ENCODE results near the gene MMEL1. TPM values are rescaled to one million over a fixed set of nuclear protein-coding genes. Genes with fewer than 3 reads are reported as not detected.
A peak's percentile ranks its signal among the peaks of the same experiment; 100 is the strongest.

MMEL1 gene
- total and polyA plus RNA-seq, 4 experiments from 2014 or later, result 0.67 to 8.1 (median 3.2) TPM

DNA sequence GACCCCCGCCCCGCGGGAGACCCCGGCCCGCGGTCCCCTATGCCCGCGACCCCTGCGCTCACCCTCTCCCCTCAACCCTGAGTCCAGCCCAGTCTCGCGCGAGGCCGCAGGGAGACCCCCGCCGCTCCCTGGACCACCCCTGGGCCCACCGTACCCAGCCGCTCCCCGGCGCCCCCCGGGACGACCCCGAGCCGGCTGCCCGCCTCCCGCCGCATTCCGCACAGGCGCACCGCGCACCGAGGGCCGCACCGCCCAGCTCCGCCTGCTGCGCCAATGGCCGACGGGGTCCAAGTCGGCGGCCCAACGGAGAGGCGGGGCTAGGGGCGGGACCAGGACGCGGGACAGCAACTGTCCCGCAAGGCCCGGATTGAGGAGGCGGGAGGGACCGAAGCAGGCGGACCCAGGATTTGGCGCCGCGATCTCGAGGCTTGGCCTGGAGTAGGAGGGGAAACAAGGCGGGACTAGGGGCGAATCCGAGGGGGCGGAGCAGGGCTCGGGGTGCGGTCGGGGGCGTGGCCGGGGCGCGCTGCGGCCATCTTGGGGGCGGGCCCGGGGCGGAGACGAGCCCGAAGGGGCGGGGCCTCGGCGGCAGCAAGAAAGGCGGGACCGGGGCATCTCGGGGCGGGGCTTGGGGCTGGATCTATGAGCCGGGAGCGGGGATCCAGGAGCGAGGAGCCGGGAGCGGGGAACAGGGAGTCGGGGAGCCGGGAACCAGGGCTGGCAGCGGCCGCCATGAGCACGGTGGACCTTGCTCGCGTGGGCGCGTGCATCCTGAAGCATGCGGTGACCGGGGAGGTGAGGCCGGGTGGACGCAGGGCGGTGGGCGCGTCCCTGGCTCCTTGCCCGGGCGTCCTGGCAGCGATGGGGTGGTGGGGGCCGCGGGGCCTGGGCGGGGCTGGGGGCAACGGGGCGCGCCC lies 46.4 kb downstream of the MMEL1 start, which contains the start of gene PRXL2B:
TSS of gene PRXL2B (plus strand) at position 624 of the 917 bp plus-strand sequence. CDS start at position 733, 109 bp downstream.
- H3K36me3 ChIP-seq (ENCODE audit: insufficient read depth, low read length), result no peaks in the 10 kb centered on the region
- no peaks in the 10 kb centered on the region for H3K9me3 Mint-ChIP-seq
- peaks cover 22 to 56% (median 36%) of the 10 kb centered on the region in 4 donors for H3K4me1 Mint-ChIP-seq
- H3K27me3 Mint-ChIP-seq, result no peaks in the 10 kb centered on the region
- ChIA-PET POLR2A (ENCODE audit: partially characterized antibody) (interaction anchor here (0.7 to 7.1 kb wide), 24 partner anchors 9 to 397 kb away, joined by 3 to 189 read pairs (median 6); partner anchors contain the start of genes MORN1, PANK4, PEX10 and RER1), CTCF (ENCODE audit: partially characterized antibody) (interaction anchor here (0.8 to 4.7 kb wide), 12 partner anchors 9 to 391 kb away, joined by 3 to 37 read pairs (median 6); partner anchors contain the start of genes FAAP20, PANK4 and TNFRSF14)
- H3K27ac ChIP-seq (ENCODE audit: low read depth, low read length), result peak within 1 kb of the TSS; percentile 90
- intact Hi-C loops (cut with micrococcal nuclease), result loop anchor here (1.0 to 2.0 kb wide), 7 partner anchors 8 to 392 kb away; partner anchors contain the start of genes FAAP20, MORN1, PANK4 and PEX10
- peaks cover 42% of the 10 kb centered on the region for H3K4me1 ChIP-seq (ENCODE audit: insufficient read depth, low read length)
- DNase-seq, result peak; percentile 95 to 98 (median 95)
- H3K4me3 ChIP-seq (ENCODE audit: low read length in 2 of 2), result peak within 1 kb of the TSS; percentile 52 to 72
- H3K4me3 Mint-ChIP-seq, result peak within 1 kb of the TSS; percentile 87 to 98 (median 92)
- no peaks in the 10 kb centered on the region for H3K27me3 ChIP-seq (ENCODE audit: insufficient read depth, low read length)
- peaks cover 0 to 13% of the 10 kb centered on the region in 2 donors for H3K36me3 Mint-ChIP-seq
- H3K27ac Mint-ChIP-seq, result peak within 1 kb of the TSS; percentile 95 to 99 (median 97)
- no peaks in the 10 kb centered on the region for H3K9me3 ChIP-seq (ENCODE audit: control insufficient read depth in 1 of 2, low read length in 2 of 2)

DNA sequence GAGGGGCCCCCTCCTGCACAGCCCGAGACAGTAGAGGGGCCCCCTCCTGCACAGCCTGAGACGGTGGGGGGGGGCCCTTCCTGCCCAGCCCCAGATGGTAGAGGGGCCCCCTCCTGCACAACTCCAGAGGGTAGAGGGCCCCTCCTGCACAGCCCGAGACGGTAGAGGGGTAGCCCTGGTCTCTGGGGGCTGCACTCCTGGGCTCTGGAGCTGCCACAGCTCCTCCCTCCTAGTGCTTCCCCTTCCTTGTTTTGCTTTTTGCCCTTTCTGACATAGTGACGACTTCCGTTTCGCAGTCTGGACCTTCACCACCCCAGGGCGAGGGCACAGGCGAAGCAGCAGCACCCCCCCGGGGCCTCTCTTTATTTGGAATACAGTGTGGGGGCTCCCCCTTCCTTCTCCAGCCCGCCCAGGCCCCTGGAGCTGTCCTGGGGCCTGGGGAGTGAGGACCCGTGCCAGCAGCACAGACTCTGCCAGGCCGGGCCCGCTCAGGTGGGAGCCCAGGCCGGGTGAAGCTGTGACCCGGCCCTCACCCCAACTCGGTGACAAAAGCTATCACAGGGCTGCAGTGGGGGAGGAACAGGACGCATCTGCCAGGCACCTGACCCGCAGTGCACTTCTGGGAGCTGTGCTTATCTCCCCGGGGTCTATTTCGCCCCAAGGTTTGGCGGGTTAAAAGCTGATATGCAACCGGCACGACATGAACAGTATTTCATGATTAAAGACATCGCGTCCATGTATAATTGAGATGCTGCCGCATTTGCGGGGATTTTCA lies 47.3 kb downstream of the MMEL1 start:
- Mint-ChIP-seq H3K9me3 (no peaks in the 10 kb centered on the region), H3K27me3 (no peaks in the 10 kb centered on the region), H3K4me3 (peak overlapping the region; percentile 87 to 96 (median 89)), H3K4me1 (peaks cover 24 to 58% (median 40%) of the 10 kb centered on the region in 4 donors), H3K27ac (peak overlapping the region; percentile 92 to 99 (median 96)), H3K36me3 (peaks cover 0 to 13% of the 10 kb centered on the region in 2 donors)
- Histone ChIP-seq H3K9me3 (ENCODE audit: control insufficient read depth in 1 of 2, low read length in 2 of 2) (no peaks in the 10 kb centered on the region), H3K4me3 (ENCODE audit: low read length in 2 of 2) (peak overlapping the region; percentile 52 to 72), H3K27me3 (ENCODE audit: insufficient read depth, low read length) (no peaks in the 10 kb centered on the region), H3K4me1 (ENCODE audit: insufficient read depth, low read length) (peaks cover 50% of the 10 kb centered on the region), H3K27ac (ENCODE audit: low read depth, low read length) (peak overlapping the region; percentile 90), H3K36me3 (ENCODE audit: insufficient read depth, low read length) (no peaks in the 10 kb centered on the region)
- CTCF ChIA-PET (ENCODE audit: partially characterized antibody), result interaction anchor here (0.7 to 4.7 kb wide), 11 partner anchors 8 to 390 kb away, joined by 3 to 37 read pairs (median 7); partner anchors contain the start of genes FAAP20, PANK4 and TNFRSF14
- intact Hi-C loops (cut with micrococcal nuclease), result loop anchor here (1.0 to 2.0 kb wide), 8 partner anchors 7 to 391 kb away; partner anchors contain the start of genes FAAP20, MORN1, PANK4 and PEX10
- POLR2A ChIA-PET (ENCODE audit: partially characterized antibody), result interaction anchor here (0.6 to 7.1 kb wide), 31 partner anchors 8 to 396 kb away, joined by 3 to 189 read pairs (median 4); partner anchors contain the start of genes FAAP20, HES5, MORN1 and PANK4
- DNase-seq, result peak; percentile 78 to 88 (median 80)

DNA sequence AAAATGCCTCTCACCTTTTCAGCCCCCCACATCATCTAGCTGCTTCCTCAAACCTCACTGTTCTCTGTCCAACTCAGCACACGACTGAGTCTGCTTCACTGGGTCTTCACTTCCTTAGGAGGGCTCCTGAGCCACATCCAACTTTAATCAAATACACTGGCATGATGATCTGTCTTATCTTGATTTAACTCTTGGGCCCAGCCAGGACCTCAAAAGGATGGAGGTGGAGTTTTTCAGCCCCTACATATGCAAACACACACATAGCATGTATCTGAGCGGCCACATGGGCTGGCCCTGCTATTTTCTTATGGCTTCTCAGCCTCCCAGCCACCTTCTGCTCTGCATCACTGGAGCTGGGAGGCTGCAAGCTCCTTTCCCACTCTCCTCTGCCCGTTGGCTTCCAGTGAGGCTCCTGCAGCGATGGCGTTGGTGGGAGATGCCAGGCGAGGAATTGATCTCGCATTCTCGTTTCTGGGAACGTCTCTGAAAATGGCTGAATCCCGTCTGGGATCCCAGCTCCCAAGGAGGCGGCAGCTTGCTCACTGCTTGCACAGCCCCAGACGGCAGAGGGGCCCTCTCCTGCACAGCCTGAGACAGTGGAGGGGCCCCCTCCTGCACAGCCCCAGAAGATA lies 48.0 kb downstream of the MMEL1 start:
- no peaks in the 10 kb centered on the region for H3K9me3 Mint-ChIP-seq
- H3K27me3 Mint-ChIP-seq, result no peaks in the 10 kb centered on the region
- ChIA-PET POLR2A (ENCODE audit: partially characterized antibody) (interaction anchor here (0.6 to 7.1 kb wide), 26 partner anchors 7 to 390 kb away, joined by 3 to 189 read pairs (median 5); partner anchors contain the start of genes FAAP20, HES5, MORN1 and PANK4), CTCF (ENCODE audit: partially characterized antibody) (interaction anchor here (0.7 to 4.7 kb wide), 10 partner anchors 8 to 390 kb away, joined by 3 to 37 read pairs (median 8); partner anchors contain the start of genes FAAP20, PANK4 and TNFRSF14)
- DNase-seq, result peak in 1 of 5 donors; percentile 36
- H3K27me3 ChIP-seq (ENCODE audit: insufficient read depth, low read length), result no peaks in the 10 kb centered on the region
- no peaks in the 10 kb centered on the region for H3K9me3 ChIP-seq (ENCODE audit: control insufficient read depth in 1 of 2, low read length in 2 of 2)
- peak overlapping the region; percentile 87 to 96 (median 89) for H3K4me3 Mint-ChIP-seq
- peak overlapping the region; percentile 52 to 72 for H3K4me3 ChIP-seq (ENCODE audit: low read length in 2 of 2)
- intact Hi-C loops (cut with micrococcal nuclease), result loop anchor here (1.0 kb wide), 1 partner anchor 29 kb away; the partner anchor contains the start of gene TNFRSF14
- H3K36me3 ChIP-seq (ENCODE audit: insufficient read depth, low read length), result no peaks in the 10 kb centered on the region
- peaks cover 25 to 62% (median 44%) of the 10 kb centered on the region in 4 donors for H3K4me1 Mint-ChIP-seq
- H3K36me3 Mint-ChIP-seq, result peaks cover 0 to 11% of the 10 kb centered on the region in 2 donors
- H3K27ac ChIP-seq (ENCODE audit: low read depth, low read length), result peak overlapping the region; percentile 90
- H3K27ac Mint-ChIP-seq, result peak overlapping the region; percentile 92 to 99 (median 96)
- peaks cover 53% of the 10 kb centered on the region for H3K4me1 ChIP-seq (ENCODE audit: insufficient read depth, low read length)

DNA sequence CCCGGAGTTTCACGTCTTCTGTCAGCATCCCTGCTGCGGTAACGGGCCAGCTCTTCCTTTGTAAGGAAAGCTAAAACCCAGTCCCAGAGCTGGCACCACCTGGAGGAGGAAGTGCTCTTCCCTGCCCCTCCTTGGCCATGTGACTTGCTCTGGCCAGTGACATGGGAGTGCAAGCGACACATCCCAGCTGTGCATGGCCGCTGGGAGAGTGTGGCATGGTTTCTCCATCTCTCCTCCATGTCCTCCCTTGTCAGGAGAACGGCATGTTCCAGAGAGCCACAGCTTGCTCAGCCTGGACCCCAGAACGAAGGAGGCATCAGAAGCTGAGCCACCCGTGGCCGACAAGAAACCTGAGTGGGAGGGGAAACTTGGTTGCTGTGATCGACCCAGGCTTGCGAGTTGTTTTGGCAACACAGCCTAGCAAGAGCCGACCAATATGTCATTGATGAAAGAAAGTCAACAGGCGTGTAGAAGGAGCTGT lies 48.9 kb downstream of the MMEL1 start:
- Histone ChIP-seq H3K4me1 (ENCODE audit: insufficient read depth, low read length) (peaks cover 62% of the 10 kb centered on the region), H3K4me3 (ENCODE audit: low read length in 2 of 2) (peak overlapping the region; percentile 33 to 34), H3K27me3 (ENCODE audit: insufficient read depth, low read length) (no peaks in the 10 kb centered on the region), H3K27ac (ENCODE audit: low read depth, low read length) (peak overlapping the region; percentile 90), H3K9me3 (ENCODE audit: control insufficient read depth in 1 of 2, low read length in 2 of 2) (no peaks in the 10 kb centered on the region), H3K36me3 (ENCODE audit: insufficient read depth, low read length) (no peaks in the 10 kb centered on the region)
- intact Hi-C loops (cut with micrococcal nuclease), result no loop called here
- Mint-ChIP-seq H3K27ac (peak overlapping the region; percentile 92 to 99 (median 96)), H3K4me1 (peaks cover 29 to 69% (median 50%) of the 10 kb centered on the region in 4 donors), H3K4me3 (peak overlapping the region; percentile 60 to 96 (median 89)), H3K36me3 (peaks cover 0 to 8% of the 10 kb centered on the region in 2 donors), H3K9me3 (no peaks in the 10 kb centered on the region), H3K27me3 (no peaks in the 10 kb centered on the region)
- ChIA-PET POLR2A (ENCODE audit: partially characterized antibody) (interaction anchor here (1.1 to 7.1 kb wide), 10 partner anchors 21 to 355 kb away, joined by 3 to 189 read pairs (median 29); partner anchors contain the start of genes HES5, MORN1, PANK4 and PEX10), CTCF (ENCODE audit: partially characterized antibody) (interaction anchor here (0.9 to 4.7 kb wide), 5 partner anchors 23 to 170 kb away, joined by 3 to 37 read pairs (median 24); partner anchors contain the start of genes PANK4 and TNFRSF14)
- DNase-seq, result peak; percentile 52 to 76 (median 62)

DNA sequence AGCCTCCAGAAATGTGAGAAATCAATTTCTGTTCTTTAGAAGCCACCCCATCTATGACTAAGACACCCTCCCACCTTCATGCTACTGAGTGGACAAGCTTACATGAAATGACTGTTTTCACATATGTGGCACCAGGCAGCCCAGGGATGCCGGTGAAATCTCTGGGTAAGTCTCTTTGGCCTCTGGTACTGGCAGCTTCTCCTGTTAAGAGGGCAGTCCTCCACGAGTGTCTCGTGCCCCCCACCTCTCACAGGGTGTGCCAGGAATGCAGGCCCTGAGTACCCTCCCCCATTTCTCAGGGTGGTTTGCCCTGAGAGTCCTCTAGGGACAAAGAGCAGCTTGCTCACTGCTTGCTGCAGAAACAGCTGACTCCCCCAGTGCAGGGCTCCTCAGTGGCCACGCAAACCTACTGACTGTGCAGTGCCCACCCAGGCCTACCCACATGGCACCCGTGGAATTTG lies 49.5 kb downstream of the MMEL1 start:
- intact Hi-C loops (cut with micrococcal nuclease), result no loop called here
- Mint-ChIP-seq H3K4me1 (peaks cover 33 to 74% (median 52%) of the 10 kb centered on the region in 4 donors), H3K9me3 (no peaks in the 10 kb centered on the region), H3K4me3 (peak overlapping the region in 7 of 8 donors; percentile 70 to 96 (median 89)), H3K36me3 (peaks cover 0 to 8% of the 10 kb centered on the region in 2 donors), H3K27me3 (no peaks in the 10 kb centered on the region), H3K27ac (peak overlapping the region; percentile 92 to 99 (median 96))
- H3K27ac ChIP-seq (ENCODE audit: low read depth, low read length), result peak overlapping the region; percentile 90
- H3K27me3 ChIP-seq (ENCODE audit: insufficient read depth, low read length), result no peaks in the 10 kb centered on the region
- H3K4me3 ChIP-seq (ENCODE audit: low read length in 2 of 2), result no peak overlapping the region
- DNase-seq, result peak in 1 of 5 donors; percentile 37
- no peaks in the 10 kb centered on the region for H3K36me3 ChIP-seq (ENCODE audit: insufficient read depth, low read length)
- POLR2A ChIA-PET (ENCODE audit: partially characterized antibody), result interaction anchor here (1.1 to 7.1 kb wide), 9 partner anchors 20 to 354 kb away, joined by 3 to 189 read pairs (median 25); partner anchors contain the start of genes MORN1, PANK4, RER1 and TNFRSF14
- no peaks in the 10 kb centered on the region for H3K9me3 ChIP-seq (ENCODE audit: control insufficient read depth in 1 of 2, low read length in 2 of 2)
- H3K4me1 ChIP-seq (ENCODE audit: insufficient read depth, low read length), result peaks cover 68% of the 10 kb centered on the region
- CTCF ChIA-PET (ENCODE audit: partially characterized antibody), result interaction anchor here (3.4 to 4.7 kb wide), 4 partner anchors 22 to 58 kb away, joined by 21 to 37 read pairs (median 29); partner anchors contain the start of genes PANK4 and TNFRSF14
